H1 (cell line): ENCODE results near the gene SLC52A3. TPM values are rescaled to one million over a fixed set of nuclear protein-coding genes. Genes with fewer than 3 reads are reported as not detected.

ENCODE experiments used
- CTCF ChIA-PET: fragments of 300-600 bp; sonication (Branson Sonifier 250); formaldehyde crosslinking; loops from one replicate; lab custom pipeline; 2021; ENCODE audit not compliant: partially characterized antibody; lab: Charles Lee
- POLR2A ChIA-PET: fragments of 300-600 bp; sonication (Branson Sonifier 250); formaldehyde crosslinking; loops from one replicate; lab custom pipeline; 2021; ENCODE audit warnings: inconsistent platforms; ENCODE audit not compliant: partially characterized antibody; lab: Charles Lee
- DNase-seq, 2 experiments: peaks; one replicate each; pipeline versions ENCODE4 v3.0.0 to v3.0.0-alpha.2; 2010 to 2022; ENCODE audit warnings: low spot score in 2 of 2, low read depth in 1 of 2, mixed read lengths in 1 of 2
- FAIRE-seq: peaks from 2 replicates; lab custom pipeline; 2011; peaks lifted over from hg19 to GRCh38; lab: Jason Lieb, UNC
- H2AFZ ChIP-seq: 2 replicates; pipeline ENCODE4 v1.8.1; 2012; ENCODE audit warnings: low read length, inconsistent platforms
- H2AK5ac ChIP-seq: 2 replicates; pipeline ENCODE4 v1.6.1; 2013; ENCODE audit warnings: low read depth, low read length
- H2BK120ac ChIP-seq: replicated peaks from 2 replicates; pipeline ENCODE3; 2013; ENCODE audit warnings: low read depth, low read length, inconsistent platforms
- H2BK12ac ChIP-seq: 2 replicates; pipeline ENCODE4 v1.6.1; 2013; ENCODE audit warnings: low read depth, low read length
- H2BK15ac ChIP-seq: 2 replicates; pipeline ENCODE4 v1.6.1; 2013; ENCODE audit warnings: low read length
- H2BK20ac ChIP-seq: 2 replicates; pipeline ENCODE4 v1.6.1; 2013; ENCODE audit warnings: low read length
- H2BK5ac ChIP-seq: 2 replicates; pipeline ENCODE4 v1.6.1; 2013; ENCODE audit warnings: low read depth, low read length
- H3K14ac ChIP-seq: 2 replicates; pipeline ENCODE4 v1.6.1; 2013; ENCODE audit warnings: inconsistent platforms; ENCODE audit not compliant: insufficient read length
- H3K18ac ChIP-seq: 2 replicates; pipeline ENCODE4 v1.6.1; 2013; ENCODE audit warnings: low read length; ENCODE audit errors: extremely low read depth
- H3K23ac ChIP-seq: 2 replicates; pipeline ENCODE4 v1.6.1; 2013; ENCODE audit warnings: inconsistent platforms; ENCODE audit not compliant: insufficient read length
- H3K23me2 ChIP-seq: 2 replicates; pipeline ENCODE4 v1.6.1; 2013; ENCODE audit warnings: low read depth, low read length
- H3K27ac ChIP-seq: 2 replicates; pipeline ENCODE4 v1.6.1; 2011; ENCODE audit warnings: low read depth, low read length, inconsistent platforms
- H3K27me3 ChIP-seq, 4 experiments: replicated peaks in 1 of 4; 1 replicate in 1 of 4; 2 replicates in 3 of 4; pipeline versions ENCODE4 v1.6.1 to v1.8.1; 2011 to 2013; ENCODE audit warnings: low read length in 3 of 4, mild to moderate bottlenecking in 3 of 4, inconsistent platforms in 2 of 4, mixed read lengths in 2 of 4, moderate library complexity in 1 of 4; ENCODE audit not compliant: control insufficient read depth in 3 of 4, insufficient read depth in 3 of 4; ENCODE audit errors: extremely low read depth in 1 of 4
- H3K36me3 ChIP-seq, 4 experiments: 2 replicates each; pipeline versions ENCODE4 v1.6.1 to v1.8.1; 2011 to 2013; ENCODE audit warnings: mild to moderate bottlenecking in 4 of 4, low read length in 3 of 4, moderate library complexity in 2 of 4, control low read depth in 1 of 4, inconsistent platforms in 1 of 4; ENCODE audit not compliant: insufficient read depth in 4 of 4, control insufficient read depth in 2 of 4
- H3K4ac ChIP-seq: replicated peaks from 2 replicates; pipeline ENCODE3; 2013; ENCODE audit warnings: low read length, low read depth, mixed read lengths, inconsistent platforms; ENCODE audit not compliant: insufficient read length
- H3K4me1 ChIP-seq, 4 experiments: replicated peaks in 1 of 4; 1 replicate in 1 of 4; 2 replicates in 3 of 4; pipeline versions ENCODE4 v1.6.1 to v1.8.1; 2011 to 2013; ENCODE audit warnings: low read length in 3 of 4, inconsistent platforms in 2 of 4, mixed read lengths in 1 of 4; ENCODE audit not compliant: insufficient read depth in 4 of 4, control insufficient read depth in 3 of 4
- H3K4me2 ChIP-seq, 2 experiments: 2 replicates each; pipeline versions ENCODE4 v1.6.1 to v1.8.1; 2011 to 2013; ENCODE audit warnings: low read depth in 2 of 2, low read length in 2 of 2, control low read depth in 1 of 2, inconsistent platforms in 1 of 2, mild to moderate bottlenecking in 1 of 2; ENCODE audit not compliant: insufficient read depth in 1 of 2
- H3K4me3 ChIP-seq, 4 experiments: fragments of 200-600, 300-600 bp in 1 of 4; sonication (generic), shearing (Covaris generic), sonication (Bioruptor Twin) in 1 of 4; 2 replicates each; pipeline versions ENCODE4 v1.5.1 to v1.8.1; 2011 to 2016; ENCODE audit warnings: low read length in 4 of 4, low read depth in 3 of 4, control low read depth in 2 of 4, inconsistent platforms in 2 of 4, mild to moderate bottlenecking in 2 of 4, mixed read lengths in 1 of 4, moderate library complexity in 1 of 4; ENCODE audit not compliant: insufficient read depth in 2 of 4; ENCODE audit errors: extremely low read depth in 1 of 4
- H3K56ac ChIP-seq: replicated peaks from 2 replicates; pipeline ENCODE3; 2013; ENCODE audit warnings: low read depth, mild to moderate bottlenecking, mixed read lengths, low read length, inconsistent platforms; ENCODE audit not compliant: insufficient read length
- H3K79me1 ChIP-seq: 2 replicates; pipeline ENCODE4 v1.6.1; 2013; ENCODE audit warnings: low read depth, low read length, control low read depth
- H3K79me2 ChIP-seq, 2 experiments: 2 replicates each; pipeline versions ENCODE4 v1.6.1 to v1.8.1; 2012 to 2013; ENCODE audit warnings: low read length in 2 of 2, mild to moderate bottlenecking in 2 of 2, inconsistent platforms in 1 of 2; ENCODE audit not compliant: insufficient read depth in 2 of 2, control insufficient read depth in 1 of 2
- H3K9ac ChIP-seq, 4 experiments: replicated peaks in 1 of 4; 1 replicate in 1 of 4; 2 replicates in 3 of 4; pipeline versions ENCODE4 v1.6.1 to v1.8.1; 2011 to 2013; ENCODE audit warnings: low read depth in 3 of 4, low read length in 3 of 4, control low read depth in 2 of 4, mild to moderate bottlenecking in 2 of 4, moderate library complexity in 2 of 4, inconsistent platforms in 1 of 4; ENCODE audit errors: extremely low read depth in 1 of 4
- H3K9me3 ChIP-seq, 2 experiments: 2 replicates each; pipeline versions ENCODE4 v1.6.1 to v1.8.1; 2012 to 2013; ENCODE audit warnings: mild to moderate bottlenecking in 2 of 2, moderate library complexity in 2 of 2, control low read depth in 1 of 2, inconsistent platforms in 1 of 2, low read depth in 1 of 2, low read length in 1 of 2, mixed read lengths in 1 of 2; ENCODE audit not compliant: insufficient read depth in 2 of 2
- H4K20me1 ChIP-seq, 2 experiments: replicated peaks in 1 of 2; 2 replicates each; pipeline versions ENCODE3 to v1.8.1; 2011 to 2013; ENCODE audit warnings: inconsistent platforms in 2 of 2, low read length in 2 of 2, mild to moderate bottlenecking in 1 of 2; ENCODE audit not compliant: insufficient read depth in 2 of 2, control insufficient read depth in 1 of 2
- H4K5ac ChIP-seq: 2 replicates; pipeline ENCODE4 v1.6.1; 2013; ENCODE audit warnings: low read length, low read depth, mixed read lengths, inconsistent platforms; ENCODE audit not compliant: insufficient read length
- H4K8ac ChIP-seq: 2 replicates; pipeline ENCODE4 v1.8.0; 2013; ENCODE audit warnings: mild to moderate bottlenecking, moderate library complexity, low read length, inconsistent platforms; ENCODE audit not compliant: insufficient read depth; ENCODE audit errors: extremely low read depth
- H4K91ac ChIP-seq: replicated peaks from 2 replicates; pipeline ENCODE3; 2013; ENCODE audit warnings: low read length, mixed read lengths, inconsistent platforms; ENCODE audit not compliant: insufficient read length
- ASH2L ChIP-seq: fragments of 200-600, 300-600 bp; sonication (generic); IDR thresholded peaks from one replicate; pipeline ENCODE4 v1.7.1; 2017; ENCODE audit warnings: low read length
- ATF3 ChIP-seq: IDR thresholded peaks from 2 replicates; pipeline ENCODE4 v1.6.1; 2011; ENCODE audit warnings: low read depth, mild to moderate bottlenecking, low read length; ENCODE audit not compliant: insufficient read depth
- CREB1 ChIP-seq: IDR thresholded peaks from 2 replicates; pipeline ENCODE4 v1.6.1; 2012; ENCODE audit warnings: inconsistent platforms
- CTBP2 ChIP-seq: IDR thresholded peaks from 2 replicates; pipeline ENCODE4 v1.7.0; 2011; ENCODE audit warnings: borderline replicate concordance, mild to moderate bottlenecking, moderate library complexity, mixed read lengths, low read length; ENCODE audit not compliant: insufficient read depth, insufficient read length
- CTCF ChIP-seq, 3 experiments: IDR thresholded peaks; 1 replicate in 2 of 3; 2 replicates in 1 of 3; pipeline versions ENCODE4 v1.5.1 to v1.6.1; 2011; ENCODE audit warnings: low read length in 3 of 3, mild to moderate bottlenecking in 3 of 3, inconsistent platforms in 2 of 3, low read depth in 1 of 3, moderate library complexity in 1 of 3; ENCODE audit not compliant: insufficient read depth in 1 of 3; ENCODE audit errors: control extremely low read depth in 1 of 3
- EP300 ChIP-seq, 2 experiments: IDR thresholded peaks; 1 replicate in 1 of 2; 2 replicates in 1 of 2; pipeline ENCODE4 v1.6.1; 2011 to 2012; ENCODE audit warnings: low read depth in 2 of 2, low read length in 2 of 2, mild to moderate bottlenecking in 2 of 2, borderline replicate concordance in 1 of 2, inconsistent platforms in 1 of 2, moderate library complexity in 1 of 2
- KDM5A ChIP-seq: fragments of 200-600 bp; IDR thresholded peaks from 2 replicates; pipeline ENCODE4 v1.7.1; 2012; ENCODE audit warnings: mild to moderate bottlenecking, low read length, inconsistent platforms, mixed read lengths
- POLR2A ChIP-seq, 2 experiments: IDR thresholded peaks; 1 replicate in 1 of 2; 2 replicates in 1 of 2; pipeline ENCODE4 v1.6.1; 2011; ENCODE audit warnings: low read depth in 2 of 2, low read length in 2 of 2, mild to moderate bottlenecking in 2 of 2; ENCODE audit errors: control extremely low read depth in 1 of 2
- SUZ12 ChIP-seq: fragments of 200-600 bp; sonication (generic); IDR thresholded peaks from 2 replicates; pipeline ENCODE4 v1.6.1; 2012; ENCODE audit warnings: mild to moderate bottlenecking, inconsistent platforms, low read length, moderate library complexity, mixed read lengths
- WGBS, 2 experiments: shearing (Covaris generic) in 1 of 2; methylation state at CpG; one replicate each; pipeline versions ENCODE4 v1.1.6 to v1.1.7; 2013 to 2015; ENCODE audit warnings: low lambda C conversion rate in 2 of 2, mixed read lengths in 2 of 2, inconsistent platforms in 1 of 2, low coverage in 1 of 2, missing lambda C conversion rate in 1 of 2; ENCODE audit not compliant: insufficient replicate concordance in 2 of 2, insufficient coverage in 1 of 2, insufficient read length in 1 of 2; ENCODE audit errors: extremely low coverage in 1 of 2, missing lambda C conversion rate in 1 of 2; 5-methylcytosine and 5-hydroxymethylcytosine counted together
- polyA plus RNA-seq, 7 experiments: library from polyadenylated mRNA; depleted of rRNA in 3 of 7; stranded (reverse) in 5 of 7; unstranded in 2 of 7; fragments of >200 nt in 5 of 7; fragments of 200-250 nt in 2 of 7; gene quantifications; 1 replicate in 5 of 7; 2 replicates in 1 of 7; 4 replicates in 1 of 7; pipeline versions ENCODE4 v1.2.1 to v1.2.3, GENCODE V29; 2011 to 2013; ENCODE audit warnings: missing spikeins in 2 of 7, mixed read lengths in 2 of 7
- total RNA-seq: library from RNA; stranded (reverse); fragmentation: NEBNext Ultra II Directional; extraction: Animal tissue kit (Norgen Biotek cat#: 25700); gene quantifications from 2 replicates; pipeline ENCODE4 v1.2.1, GENCODE V29; 2021

SLC52A3 gene
- total and polyA plus RNA-seq, 2 of the 8 experiments (the other 6 are each of a cell fraction or from before 2014, with no cell fraction given) = 2.3 to 4.2 TPM

- FAIRE-seq (no peak), DNase-seq (no peak)
- Histone ChIP-seq H3K9me3 (no peaks in the 10 kb centered on the region), H2BK20ac (no peak overlapping the region; the same call in 1 of the 2 replicates), H3K27me3 (peaks cover 0 to 3% (median 0%) of the 10 kb centered on the region in 4 experiments; a peak in 2 of 7 replicates), H3K36me3 (no peaks in the 10 kb centered on the region), H3K27ac (no peak overlapping the region), H4K91ac (no peak overlapping the region), H3K4ac (no peak overlapping the region), H3K4me2 (no peak overlapping the region), H3K23me2 (no peaks in the 10 kb centered on the region), H2BK120ac (no peak overlapping the region), H4K8ac (no peak overlapping the region), H2BK12ac (no peak overlapping the region), H4K20me1 (no peaks in the 10 kb centered on the region), H3K56ac (no peak overlapping the region), H3K23ac (no peak overlapping the region), H2AK5ac (no peak overlapping the region), H2BK15ac (no peak overlapping the region), H3K79me1 (no peaks in the 10 kb centered on the region), H3K9ac (no peak overlapping the region), H3K4me1 (no peaks in the 10 kb centered on the region; a peak in 2 of 7 replicates), H3K18ac (no peak overlapping the region; the same call in 1 of the 2 replicates), H2AFZ (no peak overlapping the region), H3K14ac (no peak overlapping the region), H3K4me3 (no peak overlapping the region), H4K5ac (no peak overlapping the region), H2BK5ac (no peak overlapping the region), H3K79me2 (no peaks in the 10 kb centered on the region)
- WGBS, 2 experiments = 95% methylated on average over 5 of the region's 5 CpGs; no CpG with 5 or more reads in 1 of the 2 experiments
- POLR2A ChIA-PET = interaction anchor here (0.6 kb wide), 1 partner anchor 175 kb away, joined by 3 read pairs; no protein-coding TSS in a partner anchor
- CTCF ChIA-PET = interaction anchor here (1.4 to 3.4 kb wide), 2 partner anchors 11 to 52 kb away, joined by 3 to 23 read pairs; no protein-coding TSS in a partner anchor
- TF ChIP-seq POLR2A (IDR thresholded peaks at IDR 0.05; ENCODE audit: control extremely low read depth in 1 of 2, low read depth in 2 of 2, low read length in 2 of 2) = no peak
- TF ChIP-seq EP300 (IDR thresholded peaks at IDR 0.05; ENCODE audit: borderline replicate concordance in 1 of 2, low read depth in 2 of 2, low read length in 2 of 2) = no peak
- no peak for TF ChIP-seq ASH2L
- no peak for TF ChIP-seq ATF3
- no peak for TF ChIP-seq CTBP2
- no peak for TF ChIP-seq CTCF (IDR thresholded peaks at IDR 0.05; ENCODE audit: control extremely low read depth in 1 of 3, insufficient read depth in 1 of 3, low read depth in 1 of 3, low read length in 3 of 3)
- TF ChIP-seq SUZ12 = no peak
- no peak for TF ChIP-seq CREB1
- no peak for TF ChIP-seq KDM5A
These were observed 49.2 kb downstream of the SLC52A3 start for GRCh38 chr20:719068-719467.
